IMR-90 (cell line): ENCODE data around the gene DYNC1LI2. TPM values are rescaled to one million over a fixed set of nuclear protein-coding genes. Genes with fewer than 3 reads are reported as not detected.

Experiments used
- ATAC-seq: fragments of 200-7000 bp; cut with Tn5 transposase; 2 replicates; pipeline ENCODE4 v1.9.1; 2020; ENCODE audit warnings: low read depth, mild to moderate bottlenecking, moderate library complexity
- BruUV-seq: library from RNA; stranded (reverse); fragments of 400-500 nt; replicated peaks from 2 replicates; lab custom pipeline; 2021; lab: Mats Ljungman, UMichigan
- CTCF ChIA-PET: fragments of 300-600 bp; formaldehyde crosslinking; extraction: SDS; loops from one replicate; lab custom pipeline; 2021; ENCODE audit warnings: antibody characterized with exemption; lab: Yijun Ruan, JAX
- POLR2A ChIA-PET: fragments of 300-600 bp; sonication (Branson Sonifier 250); formaldehyde crosslinking; loops from one replicate; lab custom pipeline; 2022; ENCODE audit warnings: antibody characterized with exemption; ENCODE audit not compliant: unreplicated experiment; lab: Charles Lee
- DNase-seq: peaks from one replicate; pipeline ENCODE4 v3.0.0; 2013
- H2AFZ ChIP-seq: replicated peaks from 2 replicates; pipeline ENCODE3; 2013; ENCODE audit warnings: low read length, mild to moderate bottlenecking; ENCODE audit not compliant: poor library complexity
- H2AK5ac ChIP-seq: 2 replicates; pipeline ENCODE4 v1.6.1; 2013; ENCODE audit warnings: low read depth, low read length, inconsistent platforms
- H2AK9ac ChIP-seq: replicated peaks from 2 replicates; pipeline ENCODE3; 2013; ENCODE audit warnings: mild to moderate bottlenecking, low read depth, low read length, moderate library complexity; ENCODE audit not compliant: poor library complexity
- H2BK120ac ChIP-seq: 2 replicates; pipeline ENCODE4 v1.6.1; 2013; ENCODE audit warnings: low read depth, low read length, inconsistent platforms
- H2BK15ac ChIP-seq: 3 replicates; pipeline ENCODE4 v1.6.1; 2013; ENCODE audit warnings: low read depth, low read length, inconsistent platforms
- H2BK20ac ChIP-seq: 2 replicates; pipeline ENCODE4 v1.6.1; 2013; ENCODE audit warnings: low read depth, mild to moderate bottlenecking, inconsistent platforms, low read length, moderate library complexity
- H2BK5ac ChIP-seq: 2 replicates; pipeline ENCODE4 v1.6.1; 2013; ENCODE audit warnings: mild to moderate bottlenecking, low read depth, low read length, inconsistent platforms; ENCODE audit not compliant: poor library complexity, severe bottlenecking
- H3K14ac ChIP-seq: replicated peaks from 2 replicates; pipeline ENCODE4 v1.6.1; 2013; ENCODE audit warnings: low read depth, low read length, inconsistent platforms
- H3K18ac ChIP-seq: 2 replicates; pipeline ENCODE4 v1.6.1; 2013; ENCODE audit warnings: low read depth, low read length, control low read depth
- H3K23ac ChIP-seq: 2 replicates; pipeline ENCODE4 v1.6.1; 2013; ENCODE audit warnings: low read depth, low read length, inconsistent platforms
- H3K27ac ChIP-seq: 2 replicates; pipeline ENCODE4 v1.5.1; 2013; ENCODE audit warnings: mild to moderate bottlenecking, control low read depth, low read length; ENCODE audit not compliant: insufficient read depth
- H3K27me3 ChIP-seq: 2 replicates; pipeline ENCODE4 v1.6.1; 2013; ENCODE audit warnings: low read length; ENCODE audit not compliant: control insufficient read depth, insufficient read depth
- H3K36me3 ChIP-seq: 2 replicates; pipeline ENCODE4 v1.6.1; 2013; ENCODE audit warnings: low read length, mixed read lengths; ENCODE audit not compliant: control insufficient read depth, insufficient read depth
- H3K4ac ChIP-seq: 2 replicates; pipeline ENCODE4 v1.6.1; 2013; ENCODE audit warnings: low read depth, low read length, inconsistent platforms
- H3K4me1 ChIP-seq: 2 replicates; pipeline ENCODE4 v1.6.1; 2013; ENCODE audit warnings: low read length, mixed read lengths; ENCODE audit not compliant: control insufficient read depth, insufficient read depth
- H3K4me2 ChIP-seq: 2 replicates; pipeline ENCODE4 v1.6.1; 2013; ENCODE audit warnings: low read depth, mild to moderate bottlenecking, control low read depth, low read length, moderate library complexity
- H3K4me3 ChIP-seq: 2 replicates; pipeline ENCODE4 v1.5.1; 2013; ENCODE audit warnings: low read depth, mild to moderate bottlenecking, control low read depth, low read length, moderate library complexity; ENCODE audit not compliant: insufficient read depth
- H3K56ac ChIP-seq: 2 replicates; pipeline ENCODE4 v1.6.1; 2013; ENCODE audit warnings: low read length, inconsistent platforms; ENCODE audit not compliant: insufficient read depth; ENCODE audit errors: extremely low read depth
- H3K79me1 ChIP-seq, 2 experiments: 2 replicates each; pipeline ENCODE4 v1.6.1; 2013; ENCODE audit warnings: low read length in 2 of 2, inconsistent platforms in 1 of 2, low read depth in 1 of 2
- H3K9ac ChIP-seq: 2 replicates; pipeline ENCODE4 v1.6.1; 2013; ENCODE audit warnings: low read depth, low read length, control low read depth
- H3K9me1 ChIP-seq: 2 replicates; pipeline ENCODE4 v1.6.1; 2013; ENCODE audit warnings: low read length, inconsistent platforms; ENCODE audit not compliant: insufficient read depth
- H3K9me3 ChIP-seq: 2 replicates; pipeline ENCODE4 v1.6.1; 2013; ENCODE audit warnings: low read length; ENCODE audit not compliant: control insufficient read depth, insufficient read depth
- H4K20me1 ChIP-seq: 2 replicates; pipeline ENCODE4 v1.6.1; 2013; ENCODE audit warnings: low read length, inconsistent platforms; ENCODE audit not compliant: insufficient read depth
- H4K5ac ChIP-seq: 2 replicates; pipeline ENCODE4 v1.6.1; 2013; ENCODE audit warnings: mild to moderate bottlenecking, low read depth, low read length, control low read depth
- H4K8ac ChIP-seq, 2 experiments: 2 replicates each; pipeline ENCODE4 v1.6.1; 2013; ENCODE audit warnings: low read depth in 2 of 2, low read length in 2 of 2, control low read depth in 1 of 2, inconsistent platforms in 1 of 2
- H4K91ac ChIP-seq: 2 replicates; pipeline ENCODE4 v1.6.1; 2013; ENCODE audit warnings: low read depth, low read length, inconsistent platforms; ENCODE audit not compliant: insufficient read depth
- CTCF ChIP-seq: conservative IDR thresholded peaks from 2 replicates; pipeline ENCODE4 v1.5.1; 2012; ENCODE audit warnings: mild to moderate bottlenecking, low read depth, low read length, improper control_type of control experiment
- RAD21 ChIP-seq: IDR thresholded peaks from 2 replicates; pipeline ENCODE4 v1.6.1; 2012; ENCODE audit warnings: low read length, improper control_type of control experiment
- SMC3 ChIP-seq: fragments of 150-350 bp; IDR thresholded peaks from 2 replicates; pipeline ENCODE4 v1.6.1; 2016; ENCODE audit warnings: low read depth, mild to moderate bottlenecking, antibody characterized with exemption, low read length, moderate library complexity
- WGBS, 2 experiments: methylation state at CpG; one replicate each; pipeline versions ENCODE4 v1.1.5 to v1.1.7; 2013; ENCODE audit warnings: missing lambda C conversion rate in 2 of 2; ENCODE audit not compliant: insufficient read length in 1 of 2; ENCODE audit errors: extremely low coverage in 2 of 2; 5-methylcytosine and 5-hydroxymethylcytosine counted together
- dilution Hi-C: fragments of 300-500 bp; cut with HindIII; formaldehyde crosslinking; loops from one replicate; pipeline ENCODE4 v1.14.3; 2018; ENCODE audit warnings: low sequenced_read_pairs; ENCODE audit not compliant: unreplicated experiment
- in situ Hi-C: fragments of 300-500 bp; cut with MboI; formaldehyde crosslinking; loops from 3 replicates; pipeline ENCODE4 v1.14.3; 2019; ENCODE audit warnings: low sequenced_read_pairs, inconsistent platforms, mixed read lengths
- intact Hi-C: fragments of 100-400 bp; cut with micrococcal nuclease; formaldehyde crosslinking; loops from 2 replicates; pipeline ENCODE4 v1.10.0; 2022
- polyA plus RNA-seq, 3 experiments: library from polyadenylated mRNA; depleted of rRNA; stranded (reverse); fragments of >200 nt; gene quantifications; 2 replicates each; pipeline ENCODE4 v1.2.3, GENCODE V29; 2012; ENCODE audit warnings: low replicate concordance in 1 of 3
- total RNA-seq: library from RNA; depleted of rRNA; stranded (reverse); fragments of >200 nt; gene quantifications from 2 replicates; pipeline ENCODE4 v1.2.3, GENCODE V29; 2012

Gene DYNC1LI2
- total and polyA plus RNA-seq, 2 of the 4 experiments (the other 2 are of a cell fraction), result 65.3 to 88.4 TPM

GRCh38 chr16:66740010-66740409 lies 11.4 kb downstream of the DYNC1LI2 start:
- in situ Hi-C loops (no loop called here), dilution Hi-C loops (no loop called here), intact Hi-C loops (loop anchor here (5.0 to 10.0 kb wide), 2 partner anchors 133 to 335 kb away; no protein-coding TSS in a partner anchor)
- Histone ChIP-seq H2BK120ac (no peak overlapping the region), H3K4me2 (no peak overlapping the region), H3K9ac (no peak overlapping the region), H4K8ac (no peak overlapping the region), H3K4ac (peak overlapping the region; percentile 30; the same call in 1 of the 2 replicates), H3K23ac (0 out of 2 replicates have a peak overlapping the region, but pooled peaks have one; percentile 47), H3K4me3 (no peak overlapping the region), H4K91ac (no peak overlapping the region), H4K5ac (no peak overlapping the region), H3K14ac (peak overlapping the region; percentile 17; the same call in 1 of the 2 replicates), H3K56ac (no peak overlapping the region), H3K9me1 (peaks cover 12% of the 10 kb centered on the region), H3K4me1 (peaks cover 14% of the 10 kb centered on the region), H3K9me3 (no peaks in the 10 kb centered on the region), H2BK5ac (no peak overlapping the region), H2AK5ac (no peak overlapping the region), H2AFZ (no peak overlapping the region), H3K27me3 (no peaks in the 10 kb centered on the region), H3K27ac (no peak overlapping the region), H2BK20ac (no peak overlapping the region), H3K79me1 (peaks cover 47 to 80% of the 10 kb centered on the region in 2 experiments), H3K36me3 (peaks cover 53% of the 10 kb centered on the region), H4K20me1 (peaks cover 65% of the 10 kb centered on the region), H3K18ac (no peak overlapping the region), H2BK15ac (no peak overlapping the region), H2AK9ac (no peak overlapping the region)
- 67% methylated on average over 1 of the region's 2 CpGs; no CpG with 5 or more reads in 1 of the 2 experiments for WGBS, 2 experiments
- ChIA-PET POLR2A (no interaction called here), CTCF (interaction anchor here (0.6 to 2.6 kb wide), 7 partner anchors 12 to 135 kb away, joined by 3 to 10 read pairs (median 4); partner anchors contain the start of gene DYNC1LI2)
- BruUV-seq, result no TSS peak
- peak; percentile 45 for ATAC-seq
- DNase-seq, result peak; percentile 32
- TF ChIP-seq CTCF, result peak; percentile 58
- TF ChIP-seq SMC3, result peak; percentile 36; the same call in 1 of the 2 replicates
- TF ChIP-seq RAD21, result no peak; the same call in 1 of the 2 replicates
